ENCODE data around the gene THSD7A.

- TF ChIP-seq CTCF (IDR thresholded peaks at IDR 0.05; ENCODE audit: low read depth, low read length, missing input control) (no peak), SP1 (IDR thresholded peaks at IDR 0.05) (no peak), REST (IDR thresholded peaks at IDR 0.05) (no peak), JUND (IDR thresholded peaks at IDR 0.05) (no peak), EGR1 (IDR thresholded peaks at IDR 0.05; ENCODE audit: low read depth in 2 of 2) (no peak), RAD21 (IDR thresholded peaks at IDR 0.05) (no peak), ATF3 (IDR thresholded peaks at IDR 0.05) (no peak), HNF4G (IDR thresholded peaks at IDR 0.05) (no peak), FOXA1 (IDR thresholded peaks at IDR 0.05) (no peak), FOXA2 (IDR thresholded peaks at IDR 0.05) (no peak), MAX (IDR thresholded peaks at IDR 0.05) (no peak), GABPA (IDR thresholded peaks at IDR 0.05 in 1 of 2, conservative IDR thresholded peaks at IDR 0.05 in 1 of 2) (no peak), TAF1 (conservative IDR thresholded peaks at IDR 0.05) (no peak)
Observed at GRCh38 chr7:11587814-11588213, 244.2 kb downstream of the THSD7A start.

Measured in liver (tissue), 3 donors.